ENCODE data around the gene RNF157.

RNF157 gene

DNA sequence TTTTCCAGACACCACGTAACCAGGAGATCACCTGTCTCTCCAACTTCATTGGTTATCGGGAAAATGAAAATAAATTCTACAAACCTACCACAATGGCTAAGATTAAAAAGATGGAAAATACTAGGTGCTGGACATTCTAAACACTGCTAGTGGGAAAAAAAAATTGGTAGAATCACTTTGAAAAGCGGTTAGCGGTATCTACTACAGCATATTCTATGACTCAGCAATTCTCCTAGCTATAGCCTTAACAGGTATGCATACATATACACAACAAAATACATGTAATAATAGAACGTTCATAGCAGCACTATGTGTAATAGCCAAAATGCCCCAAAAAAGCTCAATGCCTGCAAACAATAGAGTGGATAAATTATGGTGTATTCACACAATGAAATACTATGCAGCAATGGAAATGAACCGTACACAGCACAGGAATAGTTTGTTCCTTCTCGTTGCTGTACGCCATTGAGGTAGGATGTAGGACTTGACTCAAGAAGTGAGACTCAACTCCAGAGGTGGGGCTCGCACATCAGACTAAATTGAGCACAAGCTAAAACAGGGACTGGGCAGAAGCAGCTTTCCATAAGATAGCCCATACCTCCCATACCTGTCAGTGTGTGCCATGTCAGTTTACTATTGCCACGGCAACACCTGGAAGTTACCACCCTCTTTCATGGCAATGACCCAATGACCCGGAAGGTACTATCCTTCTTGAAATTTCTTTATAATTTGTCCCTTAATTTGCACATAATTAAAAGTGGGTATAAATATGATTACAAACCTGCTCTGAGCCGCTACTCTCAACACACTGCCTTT lies 44.8 kb downstream of the RNF157 start:
- TF ChIP-seq, protein P1, sequence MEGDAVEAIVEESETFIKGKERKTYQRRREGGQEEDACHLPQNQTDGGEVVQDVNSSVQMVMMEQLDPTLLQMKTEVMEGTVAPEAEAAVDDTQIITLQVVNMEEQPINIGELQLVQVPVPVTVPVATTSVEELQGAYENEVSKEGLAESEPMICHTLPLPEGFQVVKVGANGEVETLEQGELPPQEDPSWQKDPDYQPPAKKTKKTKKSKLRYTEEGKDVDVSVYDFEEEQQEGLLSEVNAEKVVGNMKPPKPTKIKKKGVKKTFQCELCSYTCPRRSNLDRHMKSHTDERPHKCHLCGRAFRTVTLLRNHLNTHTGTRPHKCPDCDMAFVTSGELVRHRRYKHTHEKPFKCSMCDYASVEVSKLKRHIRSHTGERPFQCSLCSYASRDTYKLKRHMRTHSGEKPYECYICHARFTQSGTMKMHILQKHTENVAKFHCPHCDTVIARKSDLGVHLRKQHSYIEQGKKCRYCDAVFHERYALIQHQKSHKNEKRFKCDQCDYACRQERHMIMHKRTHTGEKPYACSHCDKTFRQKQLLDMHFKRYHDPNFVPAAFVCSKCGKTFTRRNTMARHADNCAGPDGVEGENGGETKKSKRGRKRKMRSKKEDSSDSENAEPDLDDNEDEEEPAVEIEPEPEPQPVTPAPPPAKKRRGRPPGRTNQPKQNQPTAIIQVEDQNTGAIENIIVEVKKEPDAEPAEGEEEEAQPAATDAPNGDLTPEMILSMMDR (IDR thresholded peaks at IDR 0.05) = no peak

DNA sequence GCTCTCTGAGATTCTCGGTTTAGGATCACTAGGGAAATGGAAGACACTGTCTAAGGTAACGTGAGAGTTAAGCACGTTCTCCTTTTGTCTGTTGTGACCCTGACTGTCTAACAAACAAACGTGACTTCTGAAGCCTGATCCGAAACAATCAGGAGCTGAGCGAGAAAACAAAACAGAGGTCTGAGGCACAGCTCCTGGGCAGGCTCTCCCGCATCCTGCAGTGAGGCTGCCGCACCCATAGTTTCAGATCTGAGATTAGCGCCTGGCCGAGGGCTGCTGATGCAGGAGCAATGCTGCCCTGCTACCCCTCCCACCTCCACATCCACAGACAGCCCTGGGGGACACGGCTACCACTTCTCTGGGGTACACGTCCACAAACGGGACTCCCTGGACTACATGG lies 46.7 kb downstream of the RNF157 start:
- TF ChIP-seq, protein P1 (IDR thresholded peaks at IDR 0.05) = no peak

DNA sequence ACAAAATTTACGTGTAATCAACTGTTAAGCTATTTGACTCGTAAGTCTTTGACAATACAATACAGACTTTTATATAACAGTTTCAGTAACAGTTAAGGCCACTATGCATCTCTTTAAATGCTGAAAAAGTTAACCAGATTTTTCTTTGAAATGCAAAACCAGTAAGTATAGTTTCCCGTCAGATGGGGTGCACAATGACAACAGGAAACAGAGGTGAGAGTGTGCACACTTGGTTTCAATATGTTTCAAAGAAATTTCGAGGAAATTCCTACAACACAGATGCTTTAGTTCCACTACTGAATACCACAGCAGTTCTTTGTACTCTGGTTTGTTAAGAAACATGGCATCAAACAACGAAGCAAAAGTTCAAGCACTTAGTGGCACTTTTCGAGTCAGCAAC lies 48.4 kb downstream of the RNF157 start:
- TF ChIP-seq, protein P1 (IDR thresholded peaks at IDR 0.05) = no peak

DNA sequence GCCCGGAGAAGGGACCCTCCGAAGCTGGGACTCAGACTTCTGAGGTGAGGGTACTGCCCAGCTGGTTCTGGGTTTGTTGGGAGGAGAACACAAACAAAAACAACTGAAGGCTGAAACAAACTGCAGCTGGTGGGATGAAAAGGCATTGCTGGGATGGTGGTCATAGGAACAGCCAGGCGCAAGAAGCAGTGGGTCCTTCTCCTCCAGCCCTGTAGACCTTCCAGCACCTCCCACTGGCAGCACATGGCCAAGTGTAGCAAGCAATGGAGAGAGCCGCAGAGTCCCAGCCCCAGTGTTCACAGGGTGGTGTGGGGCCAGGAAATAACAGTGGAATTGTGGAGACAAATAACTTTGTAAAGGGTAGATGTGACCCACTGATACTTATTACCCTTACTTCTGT lies 50.6 kb downstream of the RNF157 start:
- TF ChIP-seq, protein P1 (IDR thresholded peaks at IDR 0.05) = no peak

DNA sequence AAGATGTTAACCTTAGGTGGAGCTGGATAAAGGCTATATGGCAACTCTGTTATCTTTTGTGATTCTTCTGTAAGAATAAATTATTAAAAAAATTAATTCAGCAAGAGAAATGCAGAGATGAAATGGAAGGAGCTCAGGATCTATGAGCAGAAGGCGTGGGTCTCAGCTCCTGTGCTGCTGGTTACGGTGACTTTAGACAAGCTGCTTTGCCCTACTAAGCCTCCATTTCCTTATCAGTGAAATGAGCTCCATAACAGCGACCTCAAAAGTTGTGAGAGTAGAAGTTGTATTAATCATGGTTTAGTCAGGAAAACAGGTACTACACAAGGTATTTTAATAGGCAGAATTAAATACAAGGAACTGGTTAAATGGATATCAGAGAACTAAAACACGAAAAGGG lies 51.0 kb downstream of the RNF157 start:
- TF ChIP-seq, protein P1 (IDR thresholded peaks at IDR 0.05) = no peak

DNA sequence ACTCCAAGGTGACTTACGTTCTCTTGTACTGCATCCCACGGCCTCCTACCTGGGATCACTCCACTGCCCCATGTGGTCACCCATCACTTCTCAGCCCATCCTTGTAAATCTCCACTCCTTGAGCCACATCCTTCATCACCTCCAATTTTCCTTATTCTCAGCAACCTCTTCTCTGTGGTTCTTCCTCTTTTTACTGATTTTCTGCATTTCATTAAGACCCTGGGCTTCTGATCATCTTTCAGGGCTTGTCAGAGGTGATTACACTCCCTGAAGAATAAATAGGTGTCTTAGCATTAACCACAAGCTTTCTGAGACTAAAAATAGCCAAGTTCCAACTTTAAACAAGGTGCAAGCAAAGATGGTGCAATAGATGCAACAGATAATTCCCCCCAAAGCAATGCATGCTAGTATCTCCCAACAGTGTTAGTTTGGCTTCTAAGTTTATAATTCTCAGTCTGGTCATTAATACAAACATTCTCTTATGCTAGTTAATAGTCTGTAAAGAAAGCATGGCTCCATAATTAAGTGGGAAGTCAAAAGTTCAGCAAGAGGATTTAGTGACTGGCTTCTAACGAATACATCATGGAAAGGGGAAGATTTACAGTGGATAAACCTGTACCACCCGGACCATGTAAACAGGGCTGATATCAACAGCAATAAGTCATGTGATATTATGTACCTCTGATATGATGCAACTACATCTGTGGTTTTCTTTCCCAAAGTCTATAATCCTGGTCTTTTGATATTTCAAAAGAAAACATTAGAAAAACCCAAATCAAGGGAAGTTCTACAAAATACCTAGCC lies 51.9 kb downstream of the RNF157 start:
- TF ChIP-seq, protein P1 (IDR thresholded peaks at IDR 0.05) = no peak

DNA sequence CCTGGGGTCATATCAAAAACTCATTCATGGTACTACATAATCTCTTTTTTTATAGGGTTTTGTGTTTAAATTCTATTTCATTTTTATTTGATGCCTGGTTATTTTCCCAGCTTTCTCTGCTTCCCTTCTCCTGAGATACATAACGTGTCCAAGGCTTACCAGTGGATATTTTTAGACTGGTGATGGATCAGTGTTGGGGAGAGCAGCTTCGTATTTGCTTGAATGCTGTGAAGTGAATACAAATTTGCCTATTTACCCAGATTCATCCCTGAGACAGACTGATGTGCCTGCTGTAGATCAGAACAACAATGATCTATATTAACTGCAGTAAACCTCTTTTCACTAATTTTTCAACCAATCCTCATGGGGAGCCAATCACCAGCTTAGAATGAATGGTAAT lies 56.0 kb downstream of the RNF157 start:
- TF ChIP-seq, protein P1 (IDR thresholded peaks at IDR 0.05) = no peak

All from LNCAP (cell line).